Loucy (cell line): ENCODE results near the gene CCDC102B.

ENCODE experiments used
- H2AFZ ChIP-seq: fragments of 200-600 bp; sonication (generic); 2 replicates; pipeline ENCODE4 v1.6.0; 2016; ENCODE audit warnings: antibody characterized with exemption, mild to moderate bottlenecking, low read length, moderate library complexity
- H3F3A ChIP-seq: fragments of 200-600 bp; 2 replicates; pipeline ENCODE4 v1.6.0; 2016; ENCODE audit warnings: antibody characterized with exemption, low read depth, mild to moderate bottlenecking
- H3K27me3 ChIP-seq: fragments of 200-600 bp; sonication (generic); 2 replicates; pipeline ENCODE4 v1.6.1; 2014; ENCODE audit warnings: low read length, mild to moderate bottlenecking; ENCODE audit not compliant: insufficient read depth, poor library complexity, severe bottlenecking
- H3K36me3 ChIP-seq: fragments of 200-600 bp; sonication (generic); 2 replicates; pipeline ENCODE4 v1.6.1; 2016; ENCODE audit warnings: low read length; ENCODE audit not compliant: insufficient read depth
- H3K4me1 ChIP-seq: fragments of 200-600 bp; sonication (generic); 2 replicates; pipeline ENCODE4 v1.5.1; 2014; ENCODE audit warnings: low read length, mild to moderate bottlenecking; ENCODE audit not compliant: insufficient read depth, poor library complexity, severe bottlenecking
- H3K4me2 ChIP-seq: fragments of 200-600 bp; sonication (generic); 2 replicates; pipeline ENCODE4 v1.6.0; 2014; ENCODE audit warnings: antibody characterized with exemption, low read length, low read depth, mild to moderate bottlenecking; ENCODE audit not compliant: poor library complexity, severe bottlenecking
- H3K4me3 ChIP-seq: fragments of 200-600 bp; sonication (generic); 2 replicates; pipeline ENCODE4 v1.5.1; 2014; ENCODE audit warnings: low read length, mild to moderate bottlenecking, mixed read lengths; ENCODE audit not compliant: poor library complexity, severe bottlenecking
- H3K79me2 ChIP-seq: fragments of 200-600 bp; sonication (generic); 2 replicates; pipeline ENCODE4 v1.6.1; 2014; ENCODE audit warnings: low read length; ENCODE audit not compliant: insufficient read depth
- H3K9ac ChIP-seq: fragments of 200-600 bp; sonication (generic); 2 replicates; pipeline ENCODE4 v1.6.0; 2014; ENCODE audit warnings: mild to moderate bottlenecking, low read depth, low read length, moderate library complexity; ENCODE audit not compliant: poor library complexity, severe bottlenecking
- H3K9me2 ChIP-seq: fragments of 200-600 bp; sonication (generic); replicated peaks from 2 replicates; pipeline ENCODE4 v1.6.1; 2016; ENCODE audit warnings: low read depth, low read length, mixed read lengths
- H3K9me3 ChIP-seq: fragments of 200-600 bp; sonication (generic); 2 replicates; pipeline ENCODE4 v1.6.1; 2014; ENCODE audit warnings: mild to moderate bottlenecking, antibody characterized with exemption, low read length, low read depth; ENCODE audit not compliant: insufficient read depth
- H4K20me1 ChIP-seq: fragments of 200-600 bp; sonication (generic); 2 replicates; pipeline ENCODE4 v1.6.0; 2014; ENCODE audit warnings: antibody characterized with exemption, low read length, mild to moderate bottlenecking; ENCODE audit not compliant: insufficient read depth, poor library complexity, severe bottlenecking
- EZH2phosphoT487 ChIP-seq: fragments of 200-600 bp; IDR thresholded peaks from 2 replicates; pipeline ENCODE4 v1.6.1; 2018; ENCODE audit warnings: antibody characterized with exemption, mild to moderate bottlenecking, moderate library complexity, borderline replicate concordance
- TF ChIP-seq, protein P1 (sequence below): fragments of 200-600 bp; sonication (generic); conservative IDR thresholded peaks from 2 replicates; pipeline ENCODE4 v1.5.1; 2014; ENCODE audit warnings: mild to moderate bottlenecking, antibody characterized with exemption, low read length

Gene CCDC102B

DNA sequence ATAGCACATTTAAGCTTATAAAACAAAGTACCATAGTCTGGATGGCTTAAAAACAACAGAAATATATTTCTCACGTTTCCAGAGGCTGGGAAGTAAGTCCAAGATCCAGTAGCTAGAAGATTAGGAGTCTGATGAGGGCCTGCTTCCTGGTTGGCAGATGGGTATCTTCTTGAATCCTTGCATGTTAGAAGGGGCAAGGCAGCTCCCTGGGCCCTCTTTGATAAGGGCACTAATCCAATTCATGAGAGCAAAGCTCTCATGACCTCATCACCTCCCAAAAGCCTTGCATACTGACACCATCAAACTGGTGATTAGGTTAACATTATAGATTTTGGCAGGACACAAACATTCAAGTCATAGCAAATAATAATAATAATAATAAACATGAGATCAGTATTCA, 146.4 kb downstream of the CCDC102B start:
- no peaks in the 10 kb centered on the region for H3K79me2 ChIP-seq
- no peaks in the 10 kb centered on the region for H3K9me3 ChIP-seq
- H2AFZ ChIP-seq = no peak overlapping the region
- TF ChIP-seq EZH2phosphoT487 = no peak
- TF ChIP-seq, protein P1, sequence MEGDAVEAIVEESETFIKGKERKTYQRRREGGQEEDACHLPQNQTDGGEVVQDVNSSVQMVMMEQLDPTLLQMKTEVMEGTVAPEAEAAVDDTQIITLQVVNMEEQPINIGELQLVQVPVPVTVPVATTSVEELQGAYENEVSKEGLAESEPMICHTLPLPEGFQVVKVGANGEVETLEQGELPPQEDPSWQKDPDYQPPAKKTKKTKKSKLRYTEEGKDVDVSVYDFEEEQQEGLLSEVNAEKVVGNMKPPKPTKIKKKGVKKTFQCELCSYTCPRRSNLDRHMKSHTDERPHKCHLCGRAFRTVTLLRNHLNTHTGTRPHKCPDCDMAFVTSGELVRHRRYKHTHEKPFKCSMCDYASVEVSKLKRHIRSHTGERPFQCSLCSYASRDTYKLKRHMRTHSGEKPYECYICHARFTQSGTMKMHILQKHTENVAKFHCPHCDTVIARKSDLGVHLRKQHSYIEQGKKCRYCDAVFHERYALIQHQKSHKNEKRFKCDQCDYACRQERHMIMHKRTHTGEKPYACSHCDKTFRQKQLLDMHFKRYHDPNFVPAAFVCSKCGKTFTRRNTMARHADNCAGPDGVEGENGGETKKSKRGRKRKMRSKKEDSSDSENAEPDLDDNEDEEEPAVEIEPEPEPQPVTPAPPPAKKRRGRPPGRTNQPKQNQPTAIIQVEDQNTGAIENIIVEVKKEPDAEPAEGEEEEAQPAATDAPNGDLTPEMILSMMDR = no peak
- no peaks in the 10 kb centered on the region for H3K27me3 ChIP-seq
- no peak overlapping the region for H3K4me2 ChIP-seq
- no peaks in the 10 kb centered on the region for H3K36me3 ChIP-seq
- H3F3A ChIP-seq = no peaks in the 10 kb centered on the region
- H3K9me2 ChIP-seq = no peaks in the 10 kb centered on the region
- H3K9ac ChIP-seq = no peak overlapping the region
- H4K20me1 ChIP-seq = no peaks in the 10 kb centered on the region
- no peak overlapping the region for H3K4me3 ChIP-seq
- no peaks in the 10 kb centered on the region for H3K4me1 ChIP-seq

DNA sequence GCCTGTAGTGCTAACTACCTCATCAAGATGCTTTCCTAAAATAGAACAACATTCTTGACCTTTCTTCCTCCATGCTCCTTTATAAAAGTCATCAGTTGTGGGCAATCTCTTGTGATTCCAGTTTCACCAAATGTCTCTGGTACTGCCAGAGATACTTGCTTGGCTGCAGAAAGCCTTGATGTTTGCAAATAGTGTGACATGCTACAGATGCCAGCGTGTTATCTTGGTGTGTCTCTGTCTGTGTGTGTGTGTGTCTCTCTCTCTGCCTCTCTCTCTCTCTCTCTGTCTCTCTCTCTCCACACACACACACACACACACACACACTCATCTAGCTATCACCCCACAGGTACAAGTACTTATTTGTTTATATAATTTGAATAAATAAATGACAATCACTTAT, 146.9 kb downstream of the CCDC102B start:
- H4K20me1 ChIP-seq = no peaks in the 10 kb centered on the region
- H3K79me2 ChIP-seq = no peaks in the 10 kb centered on the region
- no peaks in the 10 kb centered on the region for H3K36me3 ChIP-seq
- no peaks in the 10 kb centered on the region for H3K9me2 ChIP-seq
- H3K4me3 ChIP-seq = no peak overlapping the region
- no peak overlapping the region for H2AFZ ChIP-seq
- no peaks in the 10 kb centered on the region for H3K27me3 ChIP-seq
- no peaks in the 10 kb centered on the region for H3K9me3 ChIP-seq
- H3K9ac ChIP-seq = no peak overlapping the region
- TF ChIP-seq EZH2phosphoT487 = no peak
- TF ChIP-seq, protein P1 = no peak
- no peak overlapping the region for H3K4me2 ChIP-seq
- H3K4me1 ChIP-seq = no peaks in the 10 kb centered on the region
- no peaks in the 10 kb centered on the region for H3F3A ChIP-seq

DNA sequence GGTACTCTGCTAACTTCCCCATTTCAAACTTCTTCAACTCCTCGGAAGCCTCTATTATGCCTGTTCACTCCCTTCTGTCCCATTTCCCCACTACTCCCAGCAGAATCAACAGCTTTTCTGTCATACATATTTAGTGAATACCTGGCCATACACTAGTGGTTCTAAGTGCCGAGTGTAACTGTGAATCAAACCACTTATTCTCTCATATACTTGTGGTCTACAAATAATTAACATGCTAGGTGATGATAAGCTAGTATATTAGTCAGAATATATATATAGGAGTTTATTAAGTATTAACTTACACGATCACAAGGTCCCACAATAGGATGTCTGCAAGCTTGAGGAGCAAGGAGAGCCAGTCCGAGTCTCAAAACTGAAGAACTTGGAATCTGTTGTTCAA, 150.7 kb downstream of the CCDC102B start:
- H3K4me1 ChIP-seq = no peaks in the 10 kb centered on the region
- no peaks in the 10 kb centered on the region for H3K27me3 ChIP-seq
- H3K9me2 ChIP-seq = no peaks in the 10 kb centered on the region
- H3K9ac ChIP-seq = no peak overlapping the region
- H4K20me1 ChIP-seq = no peaks in the 10 kb centered on the region
- H3K36me3 ChIP-seq = no peaks in the 10 kb centered on the region
- TF ChIP-seq, protein P1 = no peak
- TF ChIP-seq EZH2phosphoT487 = no peak
- H3K9me3 ChIP-seq = no peaks in the 10 kb centered on the region
- no peak overlapping the region for H3K4me2 ChIP-seq
- H3K79me2 ChIP-seq = no peaks in the 10 kb centered on the region
- no peaks in the 10 kb centered on the region for H3F3A ChIP-seq
- no peak overlapping the region for H3K4me3 ChIP-seq
- H2AFZ ChIP-seq = no peak overlapping the region
